Coronary artery (tissue), 2 donors: ENCODE data around the gene HFM1.

Source experiments
- DNase-seq: peaks from one replicate; pipeline ENCODE4 v3.0.0-alpha.2; 2017; ENCODE audit warnings: low spot score
- H3K27ac ChIP-seq, 2 donors: fragments of 200-600 bp; sonication (generic); one replicate each; pipeline ENCODE4 v1.5.1; 2016 to 2019
- H3K4me3 ChIP-seq: fragments of 200-600 bp; sonication (generic); 2 replicates; pipeline ENCODE4 v1.5.1; 2016; ENCODE audit warnings: mild to moderate bottlenecking, moderate library complexity
- TF ChIP-seq, protein P1 (sequence below): fragments of 200-600 bp; sonication (generic); IDR thresholded peaks from one replicate; pipeline ENCODE4 v1.5.1; 2019; ENCODE audit warnings: antibody characterized with exemption

HFM1 gene

DNA sequence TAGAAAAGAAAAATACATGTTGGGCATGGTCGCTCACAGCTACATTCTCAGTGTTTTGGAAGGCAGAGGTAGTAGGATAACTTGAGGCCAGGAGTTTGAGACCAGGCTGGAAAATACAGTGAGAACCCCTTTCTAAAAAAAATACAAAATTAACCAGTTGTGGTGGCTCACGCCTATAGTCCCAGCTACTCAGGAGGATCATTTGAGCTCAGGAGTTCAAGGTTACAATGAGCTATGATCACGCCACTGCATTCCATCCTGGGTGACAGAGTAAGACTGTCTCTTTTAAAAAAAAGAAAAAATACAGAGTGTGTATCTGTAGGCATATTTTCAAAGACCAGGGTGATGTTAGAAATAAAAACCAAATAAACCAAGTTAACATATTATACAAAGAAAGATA lies 57.8 kb downstream of the HFM1 start:
- TF ChIP-seq, protein P1, sequence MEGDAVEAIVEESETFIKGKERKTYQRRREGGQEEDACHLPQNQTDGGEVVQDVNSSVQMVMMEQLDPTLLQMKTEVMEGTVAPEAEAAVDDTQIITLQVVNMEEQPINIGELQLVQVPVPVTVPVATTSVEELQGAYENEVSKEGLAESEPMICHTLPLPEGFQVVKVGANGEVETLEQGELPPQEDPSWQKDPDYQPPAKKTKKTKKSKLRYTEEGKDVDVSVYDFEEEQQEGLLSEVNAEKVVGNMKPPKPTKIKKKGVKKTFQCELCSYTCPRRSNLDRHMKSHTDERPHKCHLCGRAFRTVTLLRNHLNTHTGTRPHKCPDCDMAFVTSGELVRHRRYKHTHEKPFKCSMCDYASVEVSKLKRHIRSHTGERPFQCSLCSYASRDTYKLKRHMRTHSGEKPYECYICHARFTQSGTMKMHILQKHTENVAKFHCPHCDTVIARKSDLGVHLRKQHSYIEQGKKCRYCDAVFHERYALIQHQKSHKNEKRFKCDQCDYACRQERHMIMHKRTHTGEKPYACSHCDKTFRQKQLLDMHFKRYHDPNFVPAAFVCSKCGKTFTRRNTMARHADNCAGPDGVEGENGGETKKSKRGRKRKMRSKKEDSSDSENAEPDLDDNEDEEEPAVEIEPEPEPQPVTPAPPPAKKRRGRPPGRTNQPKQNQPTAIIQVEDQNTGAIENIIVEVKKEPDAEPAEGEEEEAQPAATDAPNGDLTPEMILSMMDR = no peak
- no peak overlapping the region for H3K4me3 ChIP-seq
- DNase-seq = no peak
- H3K27ac ChIP-seq = no peak overlapping the region

DNA sequence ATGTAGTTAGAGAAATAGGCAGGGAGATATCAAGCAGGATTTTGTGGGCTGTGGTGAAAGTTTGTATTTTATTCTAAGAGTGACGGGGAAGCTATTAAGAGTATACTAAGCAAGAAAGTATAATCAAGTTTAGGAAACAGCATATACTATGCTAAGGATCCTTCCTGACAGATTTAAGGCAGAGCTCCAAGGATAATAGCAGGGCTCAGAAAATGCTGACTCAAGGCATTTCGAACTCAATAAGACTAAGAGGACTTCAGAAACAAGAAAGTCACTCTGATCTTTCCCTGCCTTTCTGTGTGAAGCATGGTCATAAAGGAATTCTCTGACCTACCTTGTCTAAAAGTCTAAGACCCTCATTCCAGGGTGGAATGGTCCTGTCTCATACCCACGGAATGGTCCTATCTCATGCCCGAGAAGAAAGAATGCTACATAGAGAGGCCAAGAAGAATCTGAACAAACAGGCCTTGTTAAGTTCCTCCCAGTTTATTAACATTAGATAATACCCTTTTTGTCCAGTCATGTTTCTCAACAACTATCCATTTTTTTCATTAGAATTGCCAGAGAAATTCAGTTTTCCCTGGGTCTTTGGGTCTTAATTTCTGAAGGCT lies 59.1 kb downstream of the HFM1 start:
- DNase-seq = no peak
- Histone ChIP-seq H3K4me3 (no peak overlapping the region), H3K27ac (no peak overlapping the region)
- TF ChIP-seq, protein P1 = no peak

DNA sequence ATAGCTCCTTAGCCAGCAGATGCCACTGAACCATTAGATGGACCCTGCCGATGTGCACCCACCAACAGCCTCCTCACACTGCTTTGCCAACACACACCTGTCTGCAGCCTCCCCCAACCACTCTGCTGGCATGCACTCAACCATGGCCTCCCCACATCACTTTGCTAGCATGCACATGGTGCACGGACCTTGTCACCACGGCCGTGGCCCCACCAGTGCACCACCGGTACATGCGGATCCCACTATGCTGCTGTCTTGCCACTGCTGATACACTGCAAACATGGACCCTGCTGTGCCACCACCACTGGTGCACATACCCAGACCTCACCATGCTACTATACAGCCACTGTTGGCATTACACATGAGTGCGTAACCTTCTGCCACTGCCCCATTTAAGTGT lies 66.1 kb downstream of the HFM1 start:
- TF ChIP-seq, protein P1 = no peak
- H3K4me3 ChIP-seq = no peak overlapping the region
- H3K27ac ChIP-seq = no peak overlapping the region
- no peak for DNase-seq

DNA sequence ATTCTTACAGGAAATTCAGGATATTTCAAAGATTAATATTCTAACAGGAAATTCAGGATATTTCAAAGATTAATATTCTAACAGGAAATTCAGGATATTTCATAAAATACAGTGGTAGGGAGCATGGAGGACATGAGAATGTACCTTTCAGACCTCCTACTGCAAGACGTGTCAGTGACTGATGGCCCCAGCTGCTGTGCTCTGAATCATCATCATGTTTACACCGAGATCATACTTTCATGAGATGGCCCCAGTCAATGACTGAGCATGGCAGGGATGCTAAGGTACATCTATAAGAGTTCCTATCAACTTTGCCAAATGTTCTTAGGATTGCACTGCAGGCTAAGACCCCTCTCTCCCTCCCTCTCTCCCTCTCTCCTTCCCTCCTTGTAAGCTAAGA lies 69.0 kb downstream of the HFM1 start:
- no peak overlapping the region for H3K27ac ChIP-seq
- TF ChIP-seq, protein P1 = no peak
- no peak for DNase-seq
- no peak overlapping the region for H3K4me3 ChIP-seq

GRCh38 chr1:91334856-91335255 lies 69.8 kb downstream of the HFM1 start:
- H3K4me3 ChIP-seq = no peak overlapping the region
- no peak overlapping the region for H3K27ac ChIP-seq
- TF ChIP-seq, protein P1 = no peak
- DNase-seq = no peak

DNA sequence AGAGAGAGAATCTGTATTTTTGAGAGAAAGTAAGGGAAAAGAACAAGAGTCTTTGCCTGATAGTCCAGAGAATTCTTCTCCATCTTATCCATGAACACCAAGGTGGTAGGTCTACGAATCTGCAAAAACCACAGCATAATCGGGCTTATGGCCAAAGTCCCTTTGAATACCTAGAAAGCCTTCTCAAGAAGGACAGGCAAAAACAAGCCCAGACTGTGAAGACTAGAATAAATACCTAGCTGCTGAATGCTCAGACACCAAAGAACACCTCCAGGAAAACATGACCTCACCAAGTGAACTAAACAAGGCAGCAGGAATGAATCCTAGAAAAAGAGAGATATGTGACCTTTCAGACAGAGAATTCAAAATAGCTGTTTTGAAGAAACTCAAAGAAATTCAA lies 79.2 kb downstream of the HFM1 start:
- TF ChIP-seq, protein P1 = no peak
- H3K27ac ChIP-seq = no peak overlapping the region
- DNase-seq = no peak
- H3K4me3 ChIP-seq = no peak overlapping the region

DNA sequence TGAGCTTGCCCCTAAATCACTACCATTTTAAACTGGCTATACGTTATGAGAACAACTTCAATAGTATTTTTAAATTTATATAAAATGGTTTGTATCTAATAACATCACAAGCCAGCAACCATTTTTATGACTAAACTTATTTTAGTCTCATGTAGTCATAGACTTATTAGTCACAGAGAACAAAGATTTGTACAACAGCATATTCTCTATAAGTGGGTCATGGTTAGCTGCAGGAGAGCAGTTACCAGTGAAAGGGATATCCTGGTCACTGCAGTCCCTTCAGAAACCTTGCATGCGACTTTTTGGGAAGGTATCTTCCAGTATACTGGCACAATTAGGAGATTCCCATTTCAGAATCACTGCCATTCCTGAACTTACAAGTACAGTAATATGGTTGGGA lies 90.0 kb downstream of the HFM1 start:
- TF ChIP-seq, protein P1 = no peak
- Histone ChIP-seq H3K27ac (no peak overlapping the region), H3K4me3 (no peak overlapping the region)
- no peak for DNase-seq
